ENCODE results near the gene NAT16.
A peak's percentile ranks its signal among the peaks of the same experiment; 100 is the strongest.
"Not testable (repeated sequence)": the region's sequence is repeated elsewhere in the genome, so short reads cannot be mapped to it uniquely, and the experiment has no call there.

The NAT16 gene

GRCh38 chr7:101156866-101157589 lies 23.1 kb downstream of the NAT16 start:
- no peak for DNase-seq (ENCODE audit: low spot score)

GRCh38 chr7:101156277-101156676 lies 23.8 kb downstream of the NAT16 start:
- DNase-seq (ENCODE audit: low spot score), result no peak

GRCh38 chr7:101155303-101155702 lies 24.8 kb downstream of the NAT16 start:
- no peak for DNase-seq (ENCODE audit: low spot score)

GRCh38 chr7:101154693-101155102 lies 25.4 kb downstream of the NAT16 start:
- no peak for DNase-seq (ENCODE audit: low spot score)

- peak; percentile 99 for DNase-seq (ENCODE audit: low spot score)
These were observed 26.0 kb downstream of the NAT16 start, which contains the start of gene AP1S1 for GRCh38 chr7:101153969-101154692. Gene AP1S1 (plus strand): TSS chr7:101154476. CDS start chr7:101154515, 39 bp downstream.

GRCh38 chr7:101151908-101152651 lies 28.0 kb downstream of the NAT16 start:
- no peak for DNase-seq (ENCODE audit: low spot score)

- DNase-seq (ENCODE audit: low spot score), result no peak
These were observed 39.2 kb downstream of the NAT16 start for GRCh38 chr7:101140746-101141382.

GRCh38 chr7:101140339-101140699 lies 39.8 kb downstream of the NAT16 start:
- no peak for DNase-seq (ENCODE audit: low spot score)

- peak; percentile 79 for DNase-seq (ENCODE audit: low spot score)
These were observed 41.8 kb downstream of the NAT16 start for GRCh38 chr7:101138213-101138870.

GRCh38 chr7:101137651-101138212 lies 42.4 kb downstream of the NAT16 start:
- no peak for DNase-seq (ENCODE audit: low spot score)

GRCh38 chr7:101134399-101134980 lies 45.6 kb downstream of the NAT16 start:
- no peak for DNase-seq (ENCODE audit: low spot score)

GRCh38 chr7:101133621-101134398 lies 46.3 kb downstream of the NAT16 start:
- no peak for DNase-seq (ENCODE audit: low spot score)

- DNase-seq (ENCODE audit: low spot score), result not testable (repeated sequence)
These were observed 47.2 kb downstream of the NAT16 start for GRCh38 chr7:101132626-101133600.

GRCh38 chr7:101129603-101130117 lies 50.4 kb downstream of the NAT16 start:
- no peak for DNase-seq (ENCODE audit: low spot score)

GRCh38 chr7:101128040-101128834 lies 51.9 kb downstream of the NAT16 start:
- DNase-seq (ENCODE audit: low spot score), result no peak

- no peak for DNase-seq (ENCODE audit: low spot score)
These were observed 52.5 kb downstream of the NAT16 start for GRCh38 chr7:101127460-101128039.

GRCh38 chr7:101126651-101127459 lies 53.2 kb downstream of the NAT16 start, which contains the start of gene SERPINE1:
Gene SERPINE1 (plus strand): TSS chr7:101127104. CDS start chr7:101128394, 1,290 bp downstream.
- DNase-seq (ENCODE audit: low spot score), result peak; percentile 36

All from HuH-7 (cell line).